GM19351 (cell line): ENCODE results near the gene PHF23.

Experiments
- ATAC-seq: cut with Tn5 transposase; IDR thresholded peaks from one replicate; pipeline ENCODE4 v1.9.1; 2021; ENCODE audit warnings: mild to moderate bottlenecking, moderate library complexity; ENCODE audit not compliant: unreplicated experiment

The PHF23 gene

DNA sequence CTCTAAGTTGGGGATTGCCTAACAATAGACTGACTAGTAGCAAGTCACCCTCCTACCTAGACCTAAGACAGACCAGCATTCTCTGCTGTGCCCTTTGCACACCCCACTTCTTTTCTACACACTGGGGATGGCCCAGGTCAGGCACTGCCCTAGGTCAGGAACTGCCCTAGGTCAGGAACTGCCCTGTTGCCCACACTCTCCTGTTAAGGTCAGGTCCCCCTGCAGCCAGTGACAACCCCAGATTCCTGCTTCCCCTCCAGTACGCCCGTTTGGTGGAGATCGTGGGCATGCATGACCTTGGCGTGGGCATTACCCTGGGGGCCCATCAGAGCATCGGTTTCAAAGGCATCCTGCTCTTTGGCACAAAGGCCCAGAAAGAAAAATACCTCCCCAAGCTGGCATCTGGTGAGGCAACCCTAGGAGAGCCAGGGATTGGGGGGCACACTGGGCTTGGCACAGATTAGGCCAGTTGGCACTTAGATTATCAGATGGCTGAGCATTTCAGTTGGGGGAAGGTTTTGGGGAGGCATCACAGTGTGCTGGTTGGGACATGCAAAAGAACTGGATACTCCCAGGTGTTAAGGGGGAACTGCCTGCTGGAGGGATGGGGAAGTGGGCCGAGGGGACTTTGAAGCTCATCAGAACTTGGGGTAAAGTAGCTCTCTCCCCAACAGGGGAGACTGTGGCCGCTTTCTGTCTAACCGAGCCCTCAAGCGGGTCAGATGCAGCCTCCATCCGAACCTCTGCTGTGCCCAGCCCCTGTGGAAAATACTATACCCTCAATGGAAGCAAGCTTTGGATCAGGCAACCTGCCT lies 17.8 kb downstream of the PHF23 start:
- no peak for ATAC-seq

DNA sequence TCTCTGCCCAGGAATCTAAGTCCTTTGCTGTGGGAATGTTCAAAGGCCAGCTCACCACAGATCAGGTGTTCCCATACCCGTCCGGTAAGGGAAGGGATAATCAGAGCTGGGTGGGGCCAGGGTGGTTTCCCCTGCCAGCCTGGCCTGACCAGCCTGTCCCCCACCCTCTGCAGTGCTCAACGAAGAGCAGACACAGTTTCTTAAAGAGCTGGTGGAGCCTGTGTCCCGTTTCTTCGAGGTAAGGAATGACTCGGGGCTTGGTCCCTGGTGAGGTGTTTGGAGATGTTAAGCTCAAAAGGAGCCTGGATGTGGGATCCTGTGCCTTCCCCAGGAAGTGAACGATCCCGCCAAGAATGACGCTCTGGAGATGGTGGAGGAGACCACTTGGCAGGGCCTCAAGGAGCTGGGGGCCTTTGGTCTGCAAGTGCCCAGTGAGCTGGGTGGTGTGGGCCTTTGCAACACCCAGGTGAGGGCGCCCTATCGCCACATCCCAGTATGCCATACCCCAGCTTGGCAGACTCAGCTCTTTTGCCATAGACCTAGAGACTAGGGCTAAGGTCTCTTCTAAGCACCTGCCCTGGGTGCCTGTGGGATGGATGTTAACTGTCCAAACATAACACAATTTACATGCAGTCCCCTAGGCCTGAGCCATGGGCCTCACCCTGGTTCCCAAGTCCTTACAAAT lies 18.5 kb downstream of the PHF23 start:
- no peak for ATAC-seq

DNA sequence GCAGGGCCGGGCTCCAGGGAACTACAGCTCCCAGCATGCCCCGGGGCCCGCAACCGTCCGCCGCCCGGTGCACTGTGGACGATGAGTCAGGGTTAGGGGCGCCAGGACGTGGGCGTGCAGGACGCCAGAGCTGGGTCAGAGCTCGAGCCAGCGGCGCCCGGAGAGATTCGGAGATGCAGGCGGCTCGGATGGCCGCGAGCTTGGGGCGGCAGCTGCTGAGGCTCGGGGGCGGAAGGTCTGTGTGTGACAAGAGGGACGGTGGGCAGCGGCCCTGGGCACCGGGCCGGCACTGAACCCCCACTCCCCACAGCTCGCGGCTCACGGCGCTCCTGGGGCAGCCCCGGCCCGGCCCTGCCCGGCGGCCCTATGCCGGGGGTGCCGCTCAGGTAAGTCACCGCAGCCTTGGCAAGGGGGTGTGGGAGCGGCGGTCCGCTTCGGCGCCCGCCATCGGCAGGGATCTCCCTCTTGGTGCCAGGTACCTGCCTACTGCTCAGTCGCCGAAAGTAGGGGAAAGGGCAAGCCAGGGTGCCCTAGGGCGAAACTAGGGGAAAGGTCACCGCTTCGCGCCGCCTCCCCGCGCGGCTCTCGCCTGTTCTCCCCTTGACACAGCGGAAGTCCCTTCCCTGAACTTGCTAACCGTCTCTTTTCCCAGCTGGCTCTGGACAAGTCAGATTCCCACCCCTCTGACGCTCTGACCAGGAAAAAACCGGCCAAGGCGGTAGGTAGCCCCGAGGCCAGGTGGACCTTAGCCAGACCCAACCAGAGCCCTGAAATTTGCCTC lies 19.3 kb downstream of the PHF23 start, which contains the start of the genes ACADVL and DLG4:
Gene ACADVL (plus strand): TSS at position 127 of the 781 bp plus-strand sequence. CDS start 47 bp downstream, at position 174.
Gene DLG4 (minus strand): TSS at position 25 of the 781 bp plus-strand sequence.
- ATAC-seq: peak; percentile 55

DNA sequence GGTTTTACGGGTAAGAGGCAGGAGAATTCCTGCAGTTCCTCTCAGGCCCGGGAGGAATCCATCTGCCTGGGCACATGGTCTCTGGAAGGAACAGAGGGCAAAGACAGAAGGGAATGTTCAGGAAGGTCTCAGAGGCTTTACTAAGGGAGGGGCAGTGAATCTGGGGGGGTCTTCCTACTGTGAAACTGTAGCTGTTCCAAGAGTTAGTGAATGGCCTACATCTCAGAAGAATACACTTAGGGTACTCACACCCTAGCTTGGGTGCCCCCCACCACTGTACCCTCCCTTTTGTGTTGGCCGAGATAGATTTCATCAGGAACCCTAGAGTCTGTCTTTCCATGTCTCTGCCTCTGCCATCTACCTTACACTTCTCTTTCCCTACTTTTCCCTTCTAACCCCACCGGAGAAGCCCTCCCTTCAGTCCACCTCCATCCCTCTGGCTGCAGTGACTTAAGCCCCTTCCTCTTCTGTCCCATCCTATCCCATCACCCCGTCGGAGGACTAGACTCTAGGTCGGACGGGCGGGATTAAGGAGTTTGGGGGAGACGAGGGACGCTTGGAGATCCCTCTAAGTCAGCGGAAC lies 19.9 kb downstream of the PHF23 start:
- ATAC-seq: no peak

DNA sequence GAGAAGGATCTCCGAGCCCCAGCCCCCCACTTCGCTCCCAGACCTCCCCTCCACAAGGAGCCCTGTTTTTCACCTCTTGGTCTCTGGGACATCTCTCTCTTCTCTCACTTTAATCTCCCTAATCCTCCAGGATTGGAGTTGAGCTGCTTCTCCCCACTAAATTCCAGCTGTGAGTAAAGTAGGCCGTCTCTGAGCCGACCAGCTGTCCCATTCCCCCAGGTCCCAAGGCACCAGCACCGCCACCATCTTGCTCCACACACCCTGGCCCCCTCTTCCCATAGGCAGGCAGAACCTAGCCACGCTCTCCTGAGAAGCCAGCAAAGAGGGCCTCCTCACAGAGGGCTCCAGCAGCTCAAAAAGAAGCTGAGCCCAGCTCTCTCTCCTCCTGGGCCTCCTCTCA lies 20.5 kb downstream of the PHF23 start:
- no peak for ATAC-seq

DNA sequence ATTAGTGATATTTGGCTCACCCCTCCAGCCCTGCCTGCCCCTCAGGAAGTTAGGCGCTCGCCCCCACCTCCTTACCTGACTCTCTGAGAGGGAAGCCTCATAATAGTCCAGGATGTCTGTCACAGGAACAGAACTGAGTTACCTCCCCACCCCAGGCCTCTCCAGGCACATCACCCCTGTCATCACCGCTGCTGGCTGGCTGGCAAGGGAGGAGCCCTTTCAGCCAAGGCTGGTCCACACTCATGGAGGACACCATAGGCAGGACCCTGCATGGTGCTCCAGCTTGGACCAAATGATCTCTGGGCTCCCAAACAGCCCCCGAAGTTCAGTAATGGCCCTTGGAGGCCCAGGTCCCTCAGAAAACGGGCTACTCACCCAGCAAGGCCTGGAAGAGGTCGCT lies 21.1 kb downstream of the PHF23 start:
- ATAC-seq: no peak

DNA sequence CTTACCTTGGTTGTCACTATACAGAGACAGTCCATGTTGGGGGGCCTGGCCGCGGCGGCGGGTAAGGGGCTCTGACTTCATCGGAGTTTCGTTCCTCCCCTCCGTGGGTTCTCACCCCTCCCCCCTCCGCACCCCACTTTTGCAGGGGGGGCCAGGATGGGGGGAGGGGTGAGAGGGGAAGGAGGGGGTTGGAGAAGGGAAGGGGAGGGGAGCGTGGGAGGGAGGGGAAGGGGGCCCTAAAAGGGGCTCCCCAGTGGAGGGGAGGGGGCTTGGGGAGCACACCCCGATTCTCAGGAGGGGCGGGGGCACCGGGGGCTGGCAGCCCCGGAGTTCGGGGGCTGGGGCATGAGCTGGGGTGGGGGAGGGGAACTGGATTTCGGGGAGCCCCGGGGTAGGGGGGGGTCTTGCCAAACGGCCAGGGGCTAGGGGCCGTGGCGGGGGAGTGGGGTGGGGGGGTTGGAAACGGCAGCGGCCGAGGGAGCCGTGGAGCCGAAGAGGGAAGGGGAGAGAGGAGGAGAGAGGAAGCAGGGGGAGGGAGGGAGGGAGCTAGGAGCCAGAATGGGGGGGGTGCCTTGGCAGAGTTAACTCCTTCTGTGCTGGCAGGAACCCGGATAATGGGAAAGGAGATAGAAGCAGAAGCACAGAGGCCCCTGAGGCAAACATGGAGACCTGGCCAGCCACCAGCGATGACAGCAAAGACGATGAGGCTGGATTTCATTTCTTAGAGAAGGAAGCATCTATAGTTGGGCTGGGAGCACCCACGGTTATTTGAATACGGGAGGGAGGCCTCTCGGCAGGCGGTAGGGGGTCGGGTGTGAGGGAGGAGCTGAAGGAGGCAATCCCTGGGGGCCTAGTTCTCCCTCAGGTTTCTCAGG lies 21.9 kb downstream of the PHF23 start:
- no peak for ATAC-seq

DNA sequence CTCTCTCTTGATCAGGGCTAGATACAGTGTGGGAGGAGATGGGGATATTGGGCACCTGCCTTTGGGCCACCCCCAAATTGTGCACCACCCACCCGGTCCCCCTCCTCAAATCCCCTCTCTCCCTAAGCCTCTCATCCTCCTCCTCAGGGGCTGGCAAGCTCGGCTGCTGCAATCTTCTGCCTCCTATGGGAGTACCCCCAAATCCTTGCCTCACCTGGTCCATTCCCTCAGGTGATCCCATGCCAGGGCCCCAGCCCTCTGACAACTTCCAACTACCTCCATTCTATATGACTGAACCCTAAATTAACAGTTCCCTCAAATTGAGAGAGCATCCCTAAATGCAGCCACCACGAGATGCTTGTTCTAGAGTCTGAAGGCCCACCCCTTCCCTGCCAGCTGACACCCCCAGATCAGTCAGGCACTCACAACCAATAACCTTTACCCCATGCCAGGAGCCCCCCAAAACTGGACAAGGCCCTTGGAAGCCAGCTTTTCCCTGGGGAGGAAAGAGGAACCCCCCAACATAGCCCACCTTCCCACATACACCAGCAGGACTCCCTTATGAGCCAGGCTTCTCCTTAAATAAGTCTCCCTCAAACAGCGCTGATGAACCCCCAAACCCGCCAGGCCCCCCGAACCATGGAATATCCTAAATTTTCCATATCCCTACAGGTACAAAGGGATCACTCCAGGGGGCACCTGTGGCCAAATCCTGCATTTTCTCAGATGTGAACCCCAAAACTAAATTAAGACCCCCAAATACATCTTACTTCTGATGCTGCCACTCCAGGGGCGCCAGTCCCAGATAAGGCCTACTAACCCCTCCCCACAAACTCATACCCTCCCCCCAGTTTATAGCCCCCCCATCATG lies 22.8 kb downstream of the PHF23 start:
- no peak for ATAC-seq

DNA sequence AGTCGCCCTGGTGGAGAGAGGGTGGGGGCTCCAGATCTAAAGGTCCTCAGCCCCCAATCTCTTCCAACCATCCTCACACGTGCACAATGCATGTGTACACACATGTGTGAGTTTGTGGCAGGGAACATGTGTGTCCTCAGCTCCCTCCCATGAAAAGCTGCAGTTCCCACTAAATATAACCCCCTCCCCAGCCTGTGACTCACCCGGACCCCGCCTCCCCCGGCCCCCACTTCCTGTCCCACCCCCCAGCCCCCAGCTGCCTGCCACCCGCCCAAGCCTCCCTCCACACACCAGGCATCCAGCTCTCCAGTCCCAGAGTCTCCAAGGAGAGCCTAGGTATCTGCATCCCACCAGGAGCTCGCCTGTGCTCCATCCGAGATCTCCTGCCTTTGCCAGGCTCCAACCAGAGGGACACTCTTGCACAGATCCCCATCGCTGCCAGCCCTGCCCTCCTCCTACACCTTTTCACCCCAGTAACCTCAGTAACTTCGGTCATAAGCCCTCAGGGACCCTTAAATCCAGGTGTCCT lies 23.5 kb downstream of the PHF23 start:
- ATAC-seq: no peak

DNA sequence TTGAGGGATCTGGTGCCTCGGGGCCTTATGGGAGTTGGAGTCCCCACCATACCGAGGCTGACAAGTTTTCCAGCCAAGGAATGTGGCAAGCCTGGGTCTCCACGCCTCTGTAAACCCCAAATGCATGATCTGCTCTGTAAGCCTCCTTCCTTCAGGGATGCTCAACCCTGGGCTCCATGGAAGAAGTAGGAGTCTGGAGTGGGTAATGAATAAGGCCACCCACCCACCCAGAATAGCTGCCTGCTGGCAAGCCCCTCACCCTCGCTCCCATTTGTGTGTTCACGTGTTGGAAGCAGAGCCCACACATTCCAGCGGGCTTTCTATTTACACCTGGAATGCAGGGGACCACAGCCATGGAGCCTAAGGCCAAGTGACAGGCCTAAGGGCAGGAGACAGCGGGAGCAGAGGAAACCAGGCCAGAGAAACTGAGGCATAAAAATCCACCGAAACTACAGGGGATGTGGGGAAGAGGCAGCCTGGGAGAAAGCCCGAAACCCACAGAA lies 24.1 kb downstream of the PHF23 start:
- ATAC-seq: no peak

DNA sequence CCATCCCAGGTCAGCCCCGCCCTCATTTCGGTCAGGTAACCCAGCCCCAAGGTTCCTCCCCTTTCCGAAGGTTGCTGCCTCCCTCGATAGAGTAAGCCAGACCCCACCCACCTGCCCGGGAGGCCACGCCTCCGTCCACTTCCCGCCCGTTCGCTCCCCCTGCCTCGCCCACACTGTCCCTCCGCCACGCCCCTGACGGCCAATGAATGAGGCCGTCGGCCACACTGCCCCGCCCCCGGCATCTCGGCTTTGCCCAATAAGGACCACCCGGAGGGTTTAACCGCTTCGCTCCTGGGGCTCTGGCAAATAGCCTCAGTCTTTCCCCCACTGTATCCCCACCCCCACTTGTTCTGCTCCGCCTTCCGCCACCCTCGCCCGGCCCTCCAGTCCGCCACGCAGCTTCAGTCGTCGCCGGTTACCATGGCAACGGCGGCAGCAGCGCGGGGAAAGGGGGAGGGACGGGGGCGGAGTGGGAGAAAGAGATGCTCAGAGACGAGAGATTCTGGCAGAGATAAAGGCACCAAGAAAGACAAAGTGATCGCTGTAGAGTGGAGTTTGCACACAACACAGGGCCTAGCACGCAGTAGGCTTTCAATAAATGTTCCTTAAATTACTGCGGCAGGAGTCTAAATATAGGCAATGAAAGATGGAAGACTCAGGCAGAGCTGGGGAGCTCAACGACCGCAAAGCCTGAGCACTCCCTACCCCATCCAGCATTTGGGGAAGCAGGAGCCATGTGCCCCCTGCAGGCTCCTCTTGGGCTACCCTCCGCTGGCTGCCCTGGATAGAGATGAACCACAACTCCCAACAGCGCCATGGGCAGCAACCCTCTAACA lies 24.7 kb downstream of the PHF23 start:
- ATAC-seq: peak; percentile 65

DNA sequence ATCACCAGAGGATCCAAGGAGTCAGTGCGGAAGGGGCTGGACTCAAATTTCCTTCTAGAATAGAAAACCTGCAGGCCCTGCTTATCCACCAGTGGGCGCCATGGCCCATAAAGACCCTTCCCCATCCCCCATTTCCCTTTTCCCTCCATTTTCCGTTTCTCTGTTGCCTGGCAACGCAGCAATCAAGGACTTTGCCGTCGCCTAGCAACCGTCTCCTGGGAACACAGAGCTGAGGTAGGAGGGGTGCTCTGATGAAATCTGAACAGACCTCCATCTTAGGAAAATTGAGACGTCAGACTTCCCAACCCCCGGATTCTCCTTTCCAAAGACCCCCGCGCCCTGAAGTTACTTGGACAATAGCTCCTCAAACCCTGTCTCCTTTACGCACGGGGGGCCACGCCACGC lies 25.4 kb downstream of the PHF23 start:
- ATAC-seq: no peak

DNA sequence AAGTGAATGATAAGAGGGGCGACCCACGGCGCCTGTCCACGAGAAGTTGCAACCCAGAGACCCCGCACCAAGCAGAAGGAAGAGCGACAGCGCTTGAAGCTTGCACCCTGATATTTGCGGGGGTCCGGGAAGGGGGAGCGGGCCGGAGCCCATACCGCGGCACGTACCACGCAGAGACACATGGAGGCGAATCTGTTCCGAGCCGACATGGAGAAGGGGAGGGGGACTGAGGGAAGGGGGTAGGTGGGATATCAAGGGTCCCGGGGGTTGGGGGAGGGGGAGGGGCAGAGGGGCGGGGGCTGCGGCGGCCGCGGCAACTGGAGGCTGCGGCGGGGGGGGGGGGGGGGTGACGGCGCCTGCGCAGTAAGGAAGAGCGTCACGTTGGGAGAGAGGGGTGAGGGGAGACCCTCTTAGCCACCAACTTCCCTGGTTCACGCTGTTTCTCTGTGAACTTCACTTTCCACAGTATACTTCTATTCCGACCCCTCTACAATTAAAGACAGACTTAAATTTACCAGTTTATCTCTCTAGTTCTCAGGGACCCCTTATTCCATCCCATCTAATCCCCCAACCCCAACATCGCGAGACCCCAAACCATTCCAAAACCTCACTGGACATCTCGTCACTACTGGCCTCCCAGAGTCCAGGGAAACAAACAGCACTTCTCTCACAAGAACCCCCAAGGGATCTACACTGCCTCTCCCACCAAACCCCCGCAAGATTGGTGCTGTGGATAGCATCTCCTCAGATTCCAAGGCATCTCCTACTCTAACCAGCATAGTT lies 27.6 kb downstream of the PHF23 start:
- no peak for ATAC-seq

DNA sequence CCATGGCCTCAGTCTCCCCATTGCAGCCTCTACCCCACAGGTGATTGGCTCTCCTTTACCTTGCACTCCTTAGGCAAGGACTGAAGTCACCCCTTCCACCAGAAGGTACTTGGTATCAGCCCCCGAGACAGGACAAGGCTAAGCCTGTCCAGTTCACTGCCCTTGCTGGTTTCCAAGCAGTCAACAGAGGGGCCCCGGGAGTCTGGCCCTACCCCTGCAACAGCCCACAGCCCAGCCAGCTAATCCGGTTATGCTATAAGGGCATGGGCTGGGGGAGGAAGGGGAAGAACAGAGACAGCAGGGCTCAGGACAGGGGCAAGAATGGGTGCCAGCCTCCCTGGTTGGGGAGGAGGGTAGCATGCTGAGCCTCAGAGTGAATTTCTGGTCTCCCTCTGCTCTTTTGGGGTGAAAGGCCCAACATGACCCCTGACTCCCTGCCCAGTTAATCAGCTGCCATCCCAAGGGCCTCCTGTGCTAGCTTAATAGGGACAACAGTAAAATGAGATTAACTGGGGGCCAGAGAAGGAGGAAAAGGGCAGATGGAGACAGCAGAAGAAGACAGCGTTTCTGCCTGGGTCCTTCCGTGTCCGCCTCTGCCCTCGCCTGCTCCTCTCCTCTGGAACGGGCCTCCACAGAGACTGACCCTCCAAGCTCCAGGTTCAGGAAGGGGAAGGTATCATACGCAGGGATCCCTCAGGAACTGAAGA lies 30.4 kb downstream of the PHF23 start:
- ATAC-seq: no peak

DNA sequence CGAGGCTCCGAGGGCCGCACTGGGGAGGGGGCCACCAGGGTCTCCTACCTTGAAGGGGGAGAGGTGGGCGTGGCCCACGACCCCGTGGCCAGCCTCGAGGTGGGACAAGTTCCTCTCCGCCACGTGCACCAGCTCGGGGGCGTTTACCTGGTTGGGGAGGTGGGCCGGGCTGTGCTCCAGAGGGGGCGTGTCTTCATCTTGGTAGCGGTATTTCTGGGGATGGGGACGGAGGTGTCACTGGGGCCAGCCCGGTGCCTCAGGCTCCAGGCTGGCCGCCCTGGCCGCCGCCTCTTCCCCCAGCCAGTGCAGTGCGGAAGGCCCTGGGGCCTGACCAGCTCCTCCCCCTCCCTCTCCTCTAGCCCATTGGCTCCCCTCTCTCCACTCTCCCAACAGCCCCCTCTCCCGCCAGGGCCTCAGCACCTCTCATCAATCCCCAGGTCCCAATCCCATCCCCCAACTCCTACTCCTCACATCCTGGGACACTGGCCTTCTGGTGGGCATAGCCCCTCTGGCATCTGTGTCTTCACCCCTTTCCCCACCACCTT lies 31.2 kb downstream of the PHF23 start:
- no peak for ATAC-seq
